DND-41 (cell line): ENCODE measurements around the gene BLOC1S4.
A peak's percentile ranks its signal among the peaks of the same experiment; 100 is the strongest.
"Not testable (repeated sequence)": the region's sequence is repeated elsewhere in the genome, so short reads cannot be mapped to it uniquely, and the experiment has no call there.

Experiments
- ATAC-seq: fragments of 200-7000 bp; cut with Tn5 transposase; 3 replicates; pipeline ENCODE4 v1.9.1; 2021; ENCODE audit warnings: low read depth; ENCODE audit not compliant: insufficient read depth
- DNase-seq: peaks from one replicate; pipeline ENCODE4 v3.0.0-alpha.2; 2020
- H2AFZ ChIP-seq: 2 replicates; pipeline ENCODE4 v1.6.0; 2012; ENCODE audit warnings: low read depth, low read length
- H3K27ac ChIP-seq: 2 replicates; pipeline ENCODE4 v1.5.1; 2012; ENCODE audit warnings: low read length, inconsistent platforms
- H3K27me3 ChIP-seq: fragments of 200-600 bp; sonication (generic); 2 replicates; pipeline ENCODE4 v1.6.0; 2012; ENCODE audit warnings: low read length, mild to moderate bottlenecking, inconsistent platforms; ENCODE audit not compliant: insufficient read depth, poor library complexity
- H3K36me3 ChIP-seq: 2 replicates; pipeline ENCODE4 v1.5.1; 2012; ENCODE audit warnings: low read length, inconsistent platforms; ENCODE audit not compliant: insufficient read depth
- H3K4me1 ChIP-seq: 2 replicates; pipeline ENCODE4 v1.5.1; 2012; ENCODE audit warnings: mild to moderate bottlenecking, low read length; ENCODE audit not compliant: insufficient read depth
- H3K4me2 ChIP-seq: 2 replicates; pipeline ENCODE4 v1.6.0; 2012; ENCODE audit warnings: mild to moderate bottlenecking, moderate library complexity, low read length, inconsistent platforms; ENCODE audit not compliant: insufficient read depth
- H3K4me3 ChIP-seq, 2 experiments: fragments of 200-600 bp in 1 of 2; shearing (Covaris generic) in 1 of 2; 2 replicates each; pipeline ENCODE4 v1.5.1; 2012 to 2016; ENCODE audit warnings: inconsistent platforms in 2 of 2, low read length in 2 of 2, mild to moderate bottlenecking in 2 of 2, low read depth in 1 of 2, moderate library complexity in 1 of 2
- H3K79me2 ChIP-seq: 2 replicates; pipeline ENCODE4 v1.6.0; 2012; ENCODE audit warnings: low read length, inconsistent platforms; ENCODE audit not compliant: insufficient read depth
- H3K9ac ChIP-seq: 2 replicates; pipeline ENCODE4 v1.6.0; 2012; ENCODE audit warnings: low read depth, mild to moderate bottlenecking, inconsistent platforms, low read length, moderate library complexity
- H3K9me3 ChIP-seq: 2 replicates; pipeline ENCODE4 v1.5.1; 2012; ENCODE audit warnings: low read length, moderate library complexity, mild to moderate bottlenecking, inconsistent platforms; ENCODE audit not compliant: insufficient read depth, severe bottlenecking
- H4K20me1 ChIP-seq: 2 replicates; pipeline ENCODE4 v1.6.0; 2012; ENCODE audit warnings: low read length; ENCODE audit not compliant: insufficient read depth
- CTCF ChIP-seq: IDR thresholded peaks from 2 replicates; pipeline ENCODE4 v1.5.1; 2012; ENCODE audit warnings: borderline replicate concordance, low read length, moderate library complexity, mild to moderate bottlenecking; ENCODE audit not compliant: poor library complexity, severe bottlenecking; ENCODE audit errors: extremely low read depth
- EZH2 ChIP-seq: IDR thresholded peaks from 3 replicates; pipeline ENCODE4 v1.6.1; 2012; ENCODE audit warnings: borderline replicate concordance, low read depth, mild to moderate bottlenecking, moderate library complexity, low read length, inconsistent platforms; ENCODE audit not compliant: severe bottlenecking

BLOC1S4 gene

GRCh38 chr4:6755088-6755753 lies 39.2 kb downstream of the BLOC1S4 start:
- no peaks in the 10 kb centered on the region for H3K36me3 ChIP-seq
- H3K79me2 ChIP-seq: no peaks in the 10 kb centered on the region
- no peaks in the 10 kb centered on the region for H4K20me1 ChIP-seq
- H3K4me3 ChIP-seq: no peak overlapping the region
- no peak for DNase-seq
- no peak overlapping the region for H3K4me2 ChIP-seq
- ATAC-seq: no peak
- no peaks in the 10 kb centered on the region for H3K27me3 ChIP-seq
- peaks cover 4% of the 10 kb centered on the region for H3K4me1 ChIP-seq
- H3K9me3 ChIP-seq: no peaks in the 10 kb centered on the region
- TF ChIP-seq CTCF (no peak), EZH2 (no peak)
- no peak overlapping the region for H3K9ac ChIP-seq
- no peak overlapping the region for H2AFZ ChIP-seq
- no peak overlapping the region for H3K27ac ChIP-seq

- H3K4me3 ChIP-seq, H3K79me2 ChIP-seq, H3K9ac ChIP-seq, H3K27me3 ChIP-seq, ATAC-seq, H3K9me3 ChIP-seq, DNase-seq, H4K20me1 ChIP-seq, H3K4me2 ChIP-seq, H2AFZ ChIP-seq, H3K27ac ChIP-seq, H3K36me3 ChIP-seq: not testable (repeated sequence)
- H3K4me1 ChIP-seq: peaks cover 11% of the 10 kb centered on the region
Observed at GRCh38 chr4:6756345-6756744, 40.4 kb downstream of the BLOC1S4 start.

- Histone ChIP-seq H4K20me1 (no peaks in the 10 kb centered on the region), H3K4me2 (no peak overlapping the region), H3K79me2 (no peaks in the 10 kb centered on the region), H3K4me1 (peaks cover 12% of the 10 kb centered on the region), H3K4me3 (no peak overlapping the region), H2AFZ (no peak overlapping the region), H3K9ac (no peak overlapping the region), H3K27ac (no peak overlapping the region), H3K27me3 (peaks cover 4% of the 10 kb centered on the region), H3K9me3 (no peaks in the 10 kb centered on the region), H3K36me3 (no peaks in the 10 kb centered on the region)
- ATAC-seq (no peak), DNase-seq (no peak)
- TF ChIP-seq EZH2 (no peak), CTCF (no peak)
Observed at GRCh38 chr4:6758728-6759127, 42.8 kb downstream of the BLOC1S4 start.

- Histone ChIP-seq H2AFZ (peak overlapping the region; percentile 59; the same call in 1 of the 2 replicates), H3K4me1 (peaks cover 12% of the 10 kb centered on the region), H3K27me3 (peaks cover 4% of the 10 kb centered on the region), H3K27ac (no peak overlapping the region), H3K4me2 (no peak overlapping the region), H3K4me3 (no peak overlapping the region), H3K9me3 (no peaks in the 10 kb centered on the region), H4K20me1 (no peaks in the 10 kb centered on the region), H3K9ac (no peak overlapping the region), H3K79me2 (no peaks in the 10 kb centered on the region), H3K36me3 (no peaks in the 10 kb centered on the region)
- no peak for DNase-seq
- no peak for TF ChIP-seq EZH2
- no peak for TF ChIP-seq CTCF
- ATAC-seq: no peak
Observed at GRCh38 chr4:6760865-6761264, 44.9 kb downstream of the BLOC1S4 start.
